ENCODE data around the gene RAB11FIP4. TPM values are rescaled to one million over a fixed set of nuclear protein-coding genes. Genes with fewer than 3 reads are reported as not detected.

Gene RAB11FIP4
- total RNA-seq, 4 donors from 2014 or later = 0.33 to 2.0 (median 1.2) TPM

- TF ChIP-seq, protein P1, sequence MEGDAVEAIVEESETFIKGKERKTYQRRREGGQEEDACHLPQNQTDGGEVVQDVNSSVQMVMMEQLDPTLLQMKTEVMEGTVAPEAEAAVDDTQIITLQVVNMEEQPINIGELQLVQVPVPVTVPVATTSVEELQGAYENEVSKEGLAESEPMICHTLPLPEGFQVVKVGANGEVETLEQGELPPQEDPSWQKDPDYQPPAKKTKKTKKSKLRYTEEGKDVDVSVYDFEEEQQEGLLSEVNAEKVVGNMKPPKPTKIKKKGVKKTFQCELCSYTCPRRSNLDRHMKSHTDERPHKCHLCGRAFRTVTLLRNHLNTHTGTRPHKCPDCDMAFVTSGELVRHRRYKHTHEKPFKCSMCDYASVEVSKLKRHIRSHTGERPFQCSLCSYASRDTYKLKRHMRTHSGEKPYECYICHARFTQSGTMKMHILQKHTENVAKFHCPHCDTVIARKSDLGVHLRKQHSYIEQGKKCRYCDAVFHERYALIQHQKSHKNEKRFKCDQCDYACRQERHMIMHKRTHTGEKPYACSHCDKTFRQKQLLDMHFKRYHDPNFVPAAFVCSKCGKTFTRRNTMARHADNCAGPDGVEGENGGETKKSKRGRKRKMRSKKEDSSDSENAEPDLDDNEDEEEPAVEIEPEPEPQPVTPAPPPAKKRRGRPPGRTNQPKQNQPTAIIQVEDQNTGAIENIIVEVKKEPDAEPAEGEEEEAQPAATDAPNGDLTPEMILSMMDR (IDR thresholded peaks at IDR 0.05; ENCODE audit: low read depth) = no peak
These were observed 22.2 kb upstream of the RAB11FIP4 start for GRCh38 chr17:31369266-31369665.

GRCh38 chr17:31371511-31372097 lies 19.9 kb upstream of the RAB11FIP4 start:
- TF ChIP-seq, protein P1 (IDR thresholded peaks at IDR 0.05; ENCODE audit: low read depth) = no peak

DNA sequence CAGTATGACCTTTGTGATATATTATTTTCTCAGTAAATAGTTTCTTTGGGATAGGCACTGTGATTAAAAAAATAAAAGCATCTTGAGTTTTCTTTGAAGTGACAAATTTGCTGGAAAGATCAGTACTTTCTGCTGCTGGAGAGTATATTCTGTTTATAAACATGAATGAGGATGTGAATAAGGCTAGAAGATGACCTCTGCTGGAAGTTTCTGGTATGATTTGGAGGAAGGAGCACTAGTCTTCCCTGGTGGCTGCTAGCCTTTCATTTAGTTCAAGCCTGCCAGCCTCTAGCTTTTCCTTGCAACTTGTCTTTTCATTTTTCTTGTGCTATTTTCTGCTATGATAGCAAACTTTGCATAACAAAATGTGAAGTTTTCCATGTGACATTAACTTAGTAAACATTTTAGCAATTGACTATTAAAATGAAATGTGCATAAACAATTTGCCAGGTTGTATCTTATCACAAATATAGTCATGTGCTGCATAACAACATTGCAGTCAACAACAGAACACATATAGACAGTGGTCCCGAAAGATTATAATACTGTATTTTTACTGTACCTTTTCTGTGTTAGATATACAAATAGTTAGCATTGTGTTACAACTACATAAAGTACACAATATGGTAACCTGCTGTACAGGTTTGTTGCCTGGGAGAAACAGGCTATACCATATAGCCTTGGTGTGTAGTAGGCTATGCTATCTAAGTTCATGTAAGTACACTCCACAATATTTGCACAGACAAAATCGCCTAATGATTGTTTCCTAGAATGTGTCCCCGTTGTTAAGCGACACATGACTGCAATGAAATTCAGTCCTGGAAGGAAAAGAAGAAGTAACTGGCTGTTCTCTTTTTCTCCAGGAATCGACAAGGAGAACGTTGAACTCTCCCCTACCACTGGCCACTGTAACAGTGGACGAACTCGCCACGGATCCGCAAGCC lies 18.1 kb upstream of the RAB11FIP4 start:
- TF ChIP-seq, protein P1 (IDR thresholded peaks at IDR 0.05; ENCODE audit: low read depth) = no peak

GRCh38 chr17:31374094-31374447 lies 17.4 kb upstream of the RAB11FIP4 start:
- TF ChIP-seq, protein P1 (IDR thresholded peaks at IDR 0.05; ENCODE audit: low read depth) = no peak

DNA sequence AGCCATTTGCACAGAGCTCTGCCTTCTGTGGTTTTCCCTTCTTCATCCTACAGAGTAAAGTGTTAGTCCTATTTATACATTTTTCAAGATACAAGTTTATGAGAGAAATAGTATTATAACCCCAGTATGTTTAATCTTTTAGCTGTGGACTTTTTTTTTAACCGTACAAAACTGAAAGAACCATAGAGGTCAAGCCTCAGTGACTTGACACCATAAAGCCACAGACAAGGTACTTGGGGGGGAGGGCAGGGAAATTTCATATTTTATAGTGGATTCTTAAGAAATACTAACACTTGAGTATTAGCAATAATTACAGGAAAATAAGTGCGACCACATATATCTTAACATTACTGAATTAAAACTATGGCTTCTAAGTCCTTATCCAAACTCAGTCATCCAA lies 17.0 kb upstream of the RAB11FIP4 start:
- TF ChIP-seq, protein P1 (IDR thresholded peaks at IDR 0.05; ENCODE audit: low read depth) = no peak

DNA sequence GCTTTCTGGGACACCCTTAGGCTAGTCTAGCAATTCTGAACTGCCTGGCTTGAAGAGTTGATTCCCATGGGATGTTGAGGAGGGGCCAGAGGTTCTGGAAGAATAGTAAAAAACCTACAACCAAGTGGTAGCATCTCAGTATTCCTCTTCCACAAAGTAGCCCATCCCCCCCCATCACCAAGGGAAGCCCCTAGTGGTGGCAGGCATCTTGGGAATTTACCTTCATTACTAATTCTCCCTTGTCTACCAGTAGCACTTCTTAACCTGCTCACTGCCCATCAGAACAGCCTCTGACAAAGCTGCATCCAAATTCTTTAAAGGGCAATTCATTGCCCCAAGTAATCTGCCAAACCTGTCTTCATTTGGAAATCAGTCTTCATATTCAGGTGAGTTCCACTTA lies 12.8 kb upstream of the RAB11FIP4 start:
- TF ChIP-seq, protein P1 (IDR thresholded peaks at IDR 0.05; ENCODE audit: low read depth) = no peak

- TF ChIP-seq, protein P1 (IDR thresholded peaks at IDR 0.05; ENCODE audit: low read depth) = no peak
These were observed 11.8 kb upstream of the RAB11FIP4 start for GRCh38 chr17:31379597-31380205.

Measured in subcutaneous adipose tissue (tissue), 4 donors.